IMR-90 (cell line): ENCODE measurements around the gene KATNB1. TPM values are rescaled to one million over a fixed set of nuclear protein-coding genes. Genes with fewer than 3 reads are reported as not detected.

ENCODE experiments used
- ATAC-seq: fragments of 200-7000 bp; cut with Tn5 transposase; 2 replicates; pipeline ENCODE4 v1.9.1; 2020; ENCODE audit warnings: low read depth, mild to moderate bottlenecking, moderate library complexity
- BruUV-seq: library from RNA; stranded (reverse); fragments of 400-500 nt; replicated peaks from 2 replicates; lab custom pipeline; 2021; lab: Mats Ljungman, UMichigan
- CTCF ChIA-PET: fragments of 300-600 bp; formaldehyde crosslinking; extraction: SDS; loops from one replicate; lab custom pipeline; 2021; ENCODE audit warnings: antibody characterized with exemption; lab: Yijun Ruan, JAX
- POLR2A ChIA-PET: fragments of 300-600 bp; sonication (Branson Sonifier 250); formaldehyde crosslinking; loops from one replicate; lab custom pipeline; 2022; ENCODE audit warnings: antibody characterized with exemption; ENCODE audit not compliant: unreplicated experiment; lab: Charles Lee
- DNase-seq: peaks from one replicate; pipeline ENCODE4 v3.0.0; 2013
- H2AFZ ChIP-seq: replicated peaks from 2 replicates; pipeline ENCODE3; 2013; ENCODE audit warnings: low read length, mild to moderate bottlenecking; ENCODE audit not compliant: poor library complexity
- H2AK5ac ChIP-seq: 2 replicates; pipeline ENCODE4 v1.6.1; 2013; ENCODE audit warnings: low read depth, low read length, inconsistent platforms
- H2AK9ac ChIP-seq: replicated peaks from 2 replicates; pipeline ENCODE3; 2013; ENCODE audit warnings: mild to moderate bottlenecking, low read depth, low read length, moderate library complexity; ENCODE audit not compliant: poor library complexity
- H2BK120ac ChIP-seq: 2 replicates; pipeline ENCODE4 v1.6.1; 2013; ENCODE audit warnings: low read depth, low read length, inconsistent platforms
- H2BK15ac ChIP-seq: 3 replicates; pipeline ENCODE4 v1.6.1; 2013; ENCODE audit warnings: low read depth, low read length, inconsistent platforms
- H2BK20ac ChIP-seq: 2 replicates; pipeline ENCODE4 v1.6.1; 2013; ENCODE audit warnings: low read depth, mild to moderate bottlenecking, inconsistent platforms, low read length, moderate library complexity
- H2BK5ac ChIP-seq: 2 replicates; pipeline ENCODE4 v1.6.1; 2013; ENCODE audit warnings: mild to moderate bottlenecking, low read depth, low read length, inconsistent platforms; ENCODE audit not compliant: poor library complexity, severe bottlenecking
- H3K14ac ChIP-seq: replicated peaks from 2 replicates; pipeline ENCODE4 v1.6.1; 2013; ENCODE audit warnings: low read depth, low read length, inconsistent platforms
- H3K18ac ChIP-seq: 2 replicates; pipeline ENCODE4 v1.6.1; 2013; ENCODE audit warnings: low read depth, low read length, control low read depth
- H3K23ac ChIP-seq: 2 replicates; pipeline ENCODE4 v1.6.1; 2013; ENCODE audit warnings: low read depth, low read length, inconsistent platforms
- H3K27ac ChIP-seq: 2 replicates; pipeline ENCODE4 v1.5.1; 2013; ENCODE audit warnings: mild to moderate bottlenecking, control low read depth, low read length; ENCODE audit not compliant: insufficient read depth
- H3K27me3 ChIP-seq: 2 replicates; pipeline ENCODE4 v1.6.1; 2013; ENCODE audit warnings: low read length; ENCODE audit not compliant: control insufficient read depth, insufficient read depth
- H3K36me3 ChIP-seq: 2 replicates; pipeline ENCODE4 v1.6.1; 2013; ENCODE audit warnings: low read length, mixed read lengths; ENCODE audit not compliant: control insufficient read depth, insufficient read depth
- H3K4ac ChIP-seq: 2 replicates; pipeline ENCODE4 v1.6.1; 2013; ENCODE audit warnings: low read depth, low read length, inconsistent platforms
- H3K4me1 ChIP-seq: 2 replicates; pipeline ENCODE4 v1.6.1; 2013; ENCODE audit warnings: low read length, mixed read lengths; ENCODE audit not compliant: control insufficient read depth, insufficient read depth
- H3K4me2 ChIP-seq: 2 replicates; pipeline ENCODE4 v1.6.1; 2013; ENCODE audit warnings: low read depth, mild to moderate bottlenecking, control low read depth, low read length, moderate library complexity
- H3K4me3 ChIP-seq: 2 replicates; pipeline ENCODE4 v1.5.1; 2013; ENCODE audit warnings: low read depth, mild to moderate bottlenecking, control low read depth, low read length, moderate library complexity; ENCODE audit not compliant: insufficient read depth
- H3K56ac ChIP-seq: 2 replicates; pipeline ENCODE4 v1.6.1; 2013; ENCODE audit warnings: low read length, inconsistent platforms; ENCODE audit not compliant: insufficient read depth; ENCODE audit errors: extremely low read depth
- H3K79me1 ChIP-seq, 2 experiments: 2 replicates each; pipeline ENCODE4 v1.6.1; 2013; ENCODE audit warnings: low read length in 2 of 2, inconsistent platforms in 1 of 2, low read depth in 1 of 2
- H3K9ac ChIP-seq: 2 replicates; pipeline ENCODE4 v1.6.1; 2013; ENCODE audit warnings: low read depth, low read length, control low read depth
- H3K9me1 ChIP-seq: 2 replicates; pipeline ENCODE4 v1.6.1; 2013; ENCODE audit warnings: low read length, inconsistent platforms; ENCODE audit not compliant: insufficient read depth
- H3K9me3 ChIP-seq: 2 replicates; pipeline ENCODE4 v1.6.1; 2013; ENCODE audit warnings: low read length; ENCODE audit not compliant: control insufficient read depth, insufficient read depth
- H4K20me1 ChIP-seq: 2 replicates; pipeline ENCODE4 v1.6.1; 2013; ENCODE audit warnings: low read length, inconsistent platforms; ENCODE audit not compliant: insufficient read depth
- H4K5ac ChIP-seq: 2 replicates; pipeline ENCODE4 v1.6.1; 2013; ENCODE audit warnings: mild to moderate bottlenecking, low read depth, low read length, control low read depth
- H4K8ac ChIP-seq, 2 experiments: 2 replicates each; pipeline ENCODE4 v1.6.1; 2013; ENCODE audit warnings: low read depth in 2 of 2, low read length in 2 of 2, control low read depth in 1 of 2, inconsistent platforms in 1 of 2
- H4K91ac ChIP-seq: 2 replicates; pipeline ENCODE4 v1.6.1; 2013; ENCODE audit warnings: low read depth, low read length, inconsistent platforms; ENCODE audit not compliant: insufficient read depth
- BHLHE40 ChIP-seq: fragments of 150-350 bp; IDR thresholded peaks from 2 replicates; pipeline ENCODE4 v1.6.1; 2016; ENCODE audit warnings: mild to moderate bottlenecking, low read depth, low read length
- CEBPB ChIP-seq: IDR thresholded peaks from 2 replicates; pipeline ENCODE4 v1.6.1; 2012; ENCODE audit warnings: low read depth, low read length, improper control_type of control experiment
- CHD1 ChIP-seq: IDR thresholded peaks from 2 replicates; pipeline ENCODE4 v1.6.1; 2012; ENCODE audit warnings: low read depth, low read length, improper control_type of control experiment
- FOS ChIP-seq: fragments of 150-350 bp; IDR thresholded peaks from 2 replicates; pipeline ENCODE4 v1.6.1; 2016; ENCODE audit warnings: low read depth, low read length
- MAFK ChIP-seq: IDR thresholded peaks from 2 replicates; pipeline ENCODE4 v1.6.1; 2012; ENCODE audit warnings: low read depth, low read length, improper control_type of control experiment
- MAZ ChIP-seq: IDR thresholded peaks from 2 replicates; pipeline ENCODE4 v1.6.1; 2012; ENCODE audit warnings: low read depth, mild to moderate bottlenecking, low read length, improper control_type of control experiment, moderate library complexity, borderline replicate concordance
- MXI1 ChIP-seq: IDR thresholded peaks from 2 replicates; pipeline ENCODE4 v1.6.1; 2012; ENCODE audit warnings: low read depth, mild to moderate bottlenecking, low read length, moderate library complexity, borderline replicate concordance
- NFE2L2 ChIP-seq: fragments of 150-350 bp; IDR thresholded peaks from 2 replicates; pipeline ENCODE4 v1.6.1; 2016; ENCODE audit warnings: low read depth, mild to moderate bottlenecking, low read length
- POLR2A ChIP-seq: IDR thresholded peaks from 2 replicates; pipeline ENCODE4 v1.6.1; 2012; ENCODE audit warnings: mild to moderate bottlenecking, low read depth, low read length
- RAD21 ChIP-seq: IDR thresholded peaks from 2 replicates; pipeline ENCODE4 v1.6.1; 2012; ENCODE audit warnings: low read length, improper control_type of control experiment
- RCOR1 ChIP-seq: IDR thresholded peaks from 2 replicates; pipeline ENCODE4 v1.6.1; 2012; ENCODE audit warnings: mild to moderate bottlenecking, low read length, improper control_type of control experiment; ENCODE audit not compliant: insufficient replicate concordance
- RFX5 ChIP-seq: IDR thresholded peaks from 2 replicates; pipeline ENCODE4 v1.8.0; 2012; ENCODE audit warnings: low read depth, mild to moderate bottlenecking, low read length, moderate library complexity
- SMC3 ChIP-seq: fragments of 150-350 bp; IDR thresholded peaks from 2 replicates; pipeline ENCODE4 v1.6.1; 2016; ENCODE audit warnings: low read depth, mild to moderate bottlenecking, antibody characterized with exemption, low read length, moderate library complexity
- WGBS, 2 experiments: methylation state at CpG; one replicate each; pipeline versions ENCODE4 v1.1.5 to v1.1.7; 2013; ENCODE audit warnings: missing lambda C conversion rate in 2 of 2; ENCODE audit not compliant: insufficient read length in 1 of 2; ENCODE audit errors: extremely low coverage in 2 of 2; 5-methylcytosine and 5-hydroxymethylcytosine counted together
- dilution Hi-C: fragments of 300-500 bp; cut with HindIII; formaldehyde crosslinking; loops from one replicate; pipeline ENCODE4 v1.14.3; 2018; ENCODE audit warnings: low sequenced_read_pairs; ENCODE audit not compliant: unreplicated experiment
- in situ Hi-C: fragments of 300-500 bp; cut with MboI; formaldehyde crosslinking; loops from 3 replicates; pipeline ENCODE4 v1.14.3; 2019; ENCODE audit warnings: low sequenced_read_pairs, inconsistent platforms, mixed read lengths
- intact Hi-C: fragments of 100-400 bp; cut with micrococcal nuclease; formaldehyde crosslinking; loops from 2 replicates; pipeline ENCODE4 v1.10.0; 2022
- polyA plus RNA-seq, 3 experiments: library from polyadenylated mRNA; depleted of rRNA; stranded (reverse); fragments of >200 nt; gene quantifications; 2 replicates each; pipeline ENCODE4 v1.2.3, GENCODE V29; 2012; ENCODE audit warnings: low replicate concordance in 1 of 3
- total RNA-seq: library from RNA; depleted of rRNA; stranded (reverse); fragments of >200 nt; gene quantifications from 2 replicates; pipeline ENCODE4 v1.2.3, GENCODE V29; 2012
- TF ChIP-seq, protein P1 (sequence below): fragments of 150-350 bp; IDR thresholded peaks from 2 replicates; pipeline ENCODE4 v1.6.1; 2016; ENCODE audit warnings: low read depth, mild to moderate bottlenecking, low read length, moderate library complexity, borderline replicate concordance
- TF ChIP-seq, protein P2 (sequence below): conservative IDR thresholded peaks from 2 replicates; pipeline ENCODE4 v1.5.1; 2012; ENCODE audit warnings: mild to moderate bottlenecking, low read depth, low read length, improper control_type of control experiment
- TF ChIP-seq, protein P3 (sequence below): fragments of 150-350 bp; IDR thresholded peaks from 2 replicates; pipeline ENCODE4 v1.6.1; 2017; ENCODE audit warnings: mild to moderate bottlenecking, antibody characterized with exemption, low read length, low read depth

KATNB1 gene
- total and polyA plus RNA-seq, 2 of the 4 experiments (the other 2 are of a cell fraction), result 10.9 to 23.5 TPM

DNA sequence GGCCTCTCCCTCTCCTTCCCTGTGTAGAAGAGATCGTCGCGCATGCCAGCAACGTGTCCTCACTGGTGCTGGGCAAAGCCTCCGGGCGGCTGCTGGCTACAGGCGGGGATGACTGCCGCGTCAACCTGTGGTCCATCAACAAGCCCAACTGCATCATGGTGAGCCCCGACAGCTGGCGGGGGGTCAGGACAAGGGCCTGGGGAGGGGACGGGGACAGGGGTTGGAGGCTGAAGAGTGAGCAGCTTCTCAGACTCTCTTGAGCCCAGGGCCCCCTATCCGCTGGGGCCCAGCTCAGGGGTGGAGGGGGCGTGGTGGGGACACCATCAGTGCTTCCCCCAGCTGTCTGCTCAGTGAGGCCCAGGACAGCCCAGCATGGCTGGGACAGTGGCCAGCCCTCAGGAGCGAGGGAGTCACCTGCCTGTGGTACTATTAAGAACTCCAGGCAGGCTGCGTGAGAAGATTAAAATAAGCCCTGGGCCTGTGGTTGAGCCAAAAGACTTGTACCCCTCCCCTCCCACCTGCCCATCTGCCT, 6.2 kb downstream of the KATNB1 start:
- Histone ChIP-seq H3K27me3 (no peaks in the 10 kb centered on the region), H3K14ac (no peak overlapping the region), H3K4me3 (no peak overlapping the region), H3K79me1 (peaks cover 0 to 9% of the 10 kb centered on the region in 2 experiments; a peak in 1 of 4 replicates), H4K91ac (no peak overlapping the region), H3K27ac (no peak overlapping the region), H3K4me2 (no peak overlapping the region), H3K9me3 (no peaks in the 10 kb centered on the region), H3K56ac (no peak overlapping the region), H3K18ac (no peak overlapping the region), H2BK120ac (no peak overlapping the region), H2AK9ac (no peak overlapping the region), H3K23ac (no peak overlapping the region), H2AK5ac (no peak overlapping the region), H2BK5ac (no peak overlapping the region), H4K5ac (no peak overlapping the region), H3K9me1 (peaks cover 3% of the 10 kb centered on the region; the same call in 1 of the 2 replicates), H2AFZ (no peak overlapping the region), H2BK20ac (no peak overlapping the region), H2BK15ac (no peak overlapping the region), H3K4me1 (peaks cover 8% of the 10 kb centered on the region), H3K4ac (no peak overlapping the region), H3K36me3 (peaks cover 5% of the 10 kb centered on the region), H4K20me1 (no peaks in the 10 kb centered on the region), H3K9ac (no peak overlapping the region), H4K8ac (no peak overlapping the region)
- intact Hi-C loops, result no loop called here
- 78% methylated on average over 4 of the region's 16 CpGs; no CpG with 5 or more reads in 1 of the 2 experiments for WGBS, 2 experiments
- POLR2A ChIA-PET, result interaction anchor here (0.6 kb wide), 1 partner anchor 618 kb away, joined by 3 read pairs; no protein-coding TSS in a partner anchor
- dilution Hi-C loops, result no loop called here
- CTCF ChIA-PET, result no interaction called here
- DNase-seq (no peak), ATAC-seq (no peak)
- in situ Hi-C loops, result no loop called here
- BruUV-seq, result no TSS peak
- TF ChIP-seq BHLHE40, result no peak
- no peak for TF ChIP-seq MAZ
- TF ChIP-seq NFE2L2, result no peak
- no peak for TF ChIP-seq SMC3
- no peak for TF ChIP-seq RFX5
- TF ChIP-seq, protein P1, sequence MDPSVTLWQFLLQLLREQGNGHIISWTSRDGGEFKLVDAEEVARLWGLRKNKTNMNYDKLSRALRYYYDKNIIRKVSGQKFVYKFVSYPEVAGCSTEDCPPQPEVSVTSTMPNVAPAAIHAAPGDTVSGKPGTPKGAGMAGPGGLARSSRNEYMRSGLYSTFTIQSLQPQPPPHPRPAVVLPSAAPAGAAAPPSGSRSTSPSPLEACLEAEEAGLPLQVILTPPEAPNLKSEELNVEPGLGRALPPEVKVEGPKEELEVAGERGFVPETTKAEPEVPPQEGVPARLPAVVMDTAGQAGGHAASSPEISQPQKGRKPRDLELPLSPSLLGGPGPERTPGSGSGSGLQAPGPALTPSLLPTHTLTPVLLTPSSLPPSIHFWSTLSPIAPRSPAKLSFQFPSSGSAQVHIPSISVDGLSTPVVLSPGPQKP, result no peak
- no peak for TF ChIP-seq RCOR1
- TF ChIP-seq MXI1, result no peak
- TF ChIP-seq POLR2A, result no peak
- no peak for TF ChIP-seq CHD1
- no peak for TF ChIP-seq MAFK
- no peak for TF ChIP-seq FOS
- TF ChIP-seq, protein P2, sequence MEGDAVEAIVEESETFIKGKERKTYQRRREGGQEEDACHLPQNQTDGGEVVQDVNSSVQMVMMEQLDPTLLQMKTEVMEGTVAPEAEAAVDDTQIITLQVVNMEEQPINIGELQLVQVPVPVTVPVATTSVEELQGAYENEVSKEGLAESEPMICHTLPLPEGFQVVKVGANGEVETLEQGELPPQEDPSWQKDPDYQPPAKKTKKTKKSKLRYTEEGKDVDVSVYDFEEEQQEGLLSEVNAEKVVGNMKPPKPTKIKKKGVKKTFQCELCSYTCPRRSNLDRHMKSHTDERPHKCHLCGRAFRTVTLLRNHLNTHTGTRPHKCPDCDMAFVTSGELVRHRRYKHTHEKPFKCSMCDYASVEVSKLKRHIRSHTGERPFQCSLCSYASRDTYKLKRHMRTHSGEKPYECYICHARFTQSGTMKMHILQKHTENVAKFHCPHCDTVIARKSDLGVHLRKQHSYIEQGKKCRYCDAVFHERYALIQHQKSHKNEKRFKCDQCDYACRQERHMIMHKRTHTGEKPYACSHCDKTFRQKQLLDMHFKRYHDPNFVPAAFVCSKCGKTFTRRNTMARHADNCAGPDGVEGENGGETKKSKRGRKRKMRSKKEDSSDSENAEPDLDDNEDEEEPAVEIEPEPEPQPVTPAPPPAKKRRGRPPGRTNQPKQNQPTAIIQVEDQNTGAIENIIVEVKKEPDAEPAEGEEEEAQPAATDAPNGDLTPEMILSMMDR, result no peak
- TF ChIP-seq, protein P3, sequence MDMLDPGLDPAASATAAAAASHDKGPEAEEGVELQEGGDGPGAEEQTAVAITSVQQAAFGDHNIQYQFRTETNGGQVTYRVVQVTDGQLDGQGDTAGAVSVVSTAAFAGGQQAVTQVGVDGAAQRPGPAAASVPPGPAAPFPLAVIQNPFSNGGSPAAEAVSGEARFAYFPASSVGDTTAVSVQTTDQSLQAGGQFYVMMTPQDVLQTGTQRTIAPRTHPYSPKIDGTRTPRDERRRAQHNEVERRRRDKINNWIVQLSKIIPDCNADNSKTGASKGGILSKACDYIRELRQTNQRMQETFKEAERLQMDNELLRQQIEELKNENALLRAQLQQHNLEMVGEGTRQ, result no peak
- TF ChIP-seq CEBPB, result no peak
- TF ChIP-seq RAD21, result no peak
